SIG-M5 treated with dmso at 0.1 percent for 504 hours (cell line): Measurements from ENCODE around the gene SHISA6.

Experiments used
- DNase-seq: peaks from one replicate; lab custom pipeline; 2025; ENCODE audit not compliant: unreplicated experiment; lab: John Stamatoyannopoulos, UW

SHISA6 gene

GRCh38 chr17:11240841-11241610, at the start of gene SHISA6:
Gene SHISA6, plus strand, starts transcription at chr17:11241213.
- no peak for DNase-seq

GRCh38 chr17:11195801-11196200, 45.2 kb upstream of the SHISA6 start:
- no peak for DNase-seq

- no peak for DNase-seq
Observed at GRCh38 chr17:11204991-11205390, 36.0 kb upstream of the SHISA6 start.

GRCh38 chr17:11205659-11206058, 35.4 kb upstream of the SHISA6 start:
- DNase-seq, result no peak

- DNase-seq, result no peak
Observed at GRCh38 chr17:11209906-11210305, 31.1 kb upstream of the SHISA6 start.

- no peak for DNase-seq
Observed at GRCh38 chr17:11212792-11213191, 28.2 kb upstream of the SHISA6 start.

GRCh38 chr17:11216976-11217375, 24.0 kb upstream of the SHISA6 start:
- no peak for DNase-seq

GRCh38 chr17:11221196-11221595, 19.8 kb upstream of the SHISA6 start:
- DNase-seq, result no peak

- DNase-seq, result no peak
Observed at GRCh38 chr17:11221721-11222120, 19.3 kb upstream of the SHISA6 start.

- DNase-seq, result no peak
Observed at GRCh38 chr17:11238705-11239104, 2.3 kb upstream of the SHISA6 start.

- no peak for DNase-seq
Observed at GRCh38 chr17:11239379-11239970, 1.5 kb upstream of the SHISA6 start.

GRCh38 chr17:11240041-11240840, 772 bp upstream of the SHISA6 start:
- DNase-seq, result no peak

- no peak for DNase-seq
Observed at GRCh38 chr17:11241611-11242226, 706 bp downstream of the SHISA6 start.

- no peak for DNase-seq
Observed at GRCh38 chr17:11242411-11242810, 1.4 kb downstream of the SHISA6 start.

- no peak for DNase-seq
Observed at GRCh38 chr17:11244776-11245175, 3.8 kb downstream of the SHISA6 start.

GRCh38 chr17:11245187-11245586, 4.2 kb downstream of the SHISA6 start:
- no peak for DNase-seq

GRCh38 chr17:11245791-11246190, 4.8 kb downstream of the SHISA6 start:
- DNase-seq, result no peak

GRCh38 chr17:11250161-11250560, 9.1 kb downstream of the SHISA6 start:
- DNase-seq, result no peak

- no peak for DNase-seq
Observed at GRCh38 chr17:11251561-11252107, 10.6 kb downstream of the SHISA6 start.

- no peak for DNase-seq
Observed at GRCh38 chr17:11252146-11252545, 11.1 kb downstream of the SHISA6 start.

- DNase-seq, result no peak
Observed at GRCh38 chr17:11256877-11257276, 15.9 kb downstream of the SHISA6 start.
